Aorta (tissue), 5 donors: ENCODE measurements around the gene AURKAIP1. TPM values are rescaled to one million over a fixed set of nuclear protein-coding genes. Genes with fewer than 3 reads are reported as not detected.

Source experiments
- ATAC-seq: fragments of 200-7000 bp; cut with Tn5 transposase; one replicate; pipeline ENCODE4 v1.9.1; 2022; ENCODE audit warnings: moderate library complexity; ENCODE audit not compliant: low FRiP score
- DNase-seq, 2 donors: peaks; one replicate each; pipeline ENCODE4 v3.0.0-alpha.2; 2020
- H3K27ac ChIP-seq, 2 donors: one replicate each; pipeline ENCODE4 v1.5.1; 2013; ENCODE audit warnings: low read length in 2 of 2, mild to moderate bottlenecking in 2 of 2, moderate library complexity in 2 of 2, control low read depth in 1 of 2, inconsistent platforms in 1 of 2, low read depth in 1 of 2
- H3K27me3 ChIP-seq, 2 donors: one replicate each; pipeline ENCODE4 v1.6.1; 2013; ENCODE audit warnings: control low read depth in 1 of 2, low read length in 1 of 2, mild to moderate bottlenecking in 1 of 2, moderate library complexity in 1 of 2; ENCODE audit not compliant: insufficient read depth in 2 of 2, control insufficient read depth in 1 of 2
- H3K36me3 ChIP-seq, 2 donors: one replicate each; pipeline ENCODE4 v1.6.1; 2013; ENCODE audit warnings: control low read depth in 1 of 2, low read length in 1 of 2, mild to moderate bottlenecking in 1 of 2; ENCODE audit not compliant: insufficient read depth in 2 of 2, control insufficient read depth in 1 of 2
- H3K4me1 ChIP-seq, 2 donors: one replicate each; pipeline ENCODE4 v1.6.1; 2013; ENCODE audit warnings: low read length in 2 of 2, control low read depth in 1 of 2, mild to moderate bottlenecking in 1 of 2, moderate library complexity in 1 of 2; ENCODE audit not compliant: insufficient read depth in 2 of 2, control insufficient read depth in 1 of 2
- H3K4me3 ChIP-seq, 2 donors: one replicate each; pipeline ENCODE4 v1.5.1; 2013; ENCODE audit warnings: low read length in 2 of 2, control low read depth in 1 of 2, mild to moderate bottlenecking in 1 of 2
- H3K9me3 ChIP-seq: one replicate; pipeline ENCODE4 v1.6.1; 2013; ENCODE audit warnings: mild to moderate bottlenecking, low read length; ENCODE audit not compliant: control insufficient read depth
- WGBS, 2 donors: extraction: QIAGEN DNeasy Blood & Tissue Kit; methylation state at CpG; one replicate each; pipeline ENCODE4 v1.1.7; 2013; 5-methylcytosine and 5-hydroxymethylcytosine counted together
- intact Hi-C, 2 donors: fragments of 100-400 bp; cut with DNase I; formaldehyde crosslinking; loops; one replicate each; pipeline versions ENCODE4 v1.14.2 to v1.15.0; 2022
- polyA plus RNA-seq, 2 donors: library from polyadenylated mRNA; stranded (reverse); fragments of 200-250 nt; gene quantifications; one replicate each; pipeline ENCODE4 v1.2.3, GENCODE V29; 2013
- total RNA-seq, 2 donors: library from RNA; stranded (reverse); fragmentation: NEBNext Ultra II Directional; extraction: Animal tissue kit (Norgen Biotek cat#: 25700); gene quantifications; one replicate each; pipeline ENCODE4 v1.2.1, GENCODE V29; 2021
- donor health status: healthy with polysubstance abuse.
- donor health status: Bipolar disorder and iron deficiency.
- donor health status: DM: no; HTN: no; CAD: no.
- donor health status: DM: no; HTN: no; CAD: no.
- donor health status: DM: yes; HTN: yes; CAD: no.

AURKAIP1 gene
- total and polyA plus RNA-seq, 4 donors: 59.6 to 154 (median 92.2) TPM

DNA sequence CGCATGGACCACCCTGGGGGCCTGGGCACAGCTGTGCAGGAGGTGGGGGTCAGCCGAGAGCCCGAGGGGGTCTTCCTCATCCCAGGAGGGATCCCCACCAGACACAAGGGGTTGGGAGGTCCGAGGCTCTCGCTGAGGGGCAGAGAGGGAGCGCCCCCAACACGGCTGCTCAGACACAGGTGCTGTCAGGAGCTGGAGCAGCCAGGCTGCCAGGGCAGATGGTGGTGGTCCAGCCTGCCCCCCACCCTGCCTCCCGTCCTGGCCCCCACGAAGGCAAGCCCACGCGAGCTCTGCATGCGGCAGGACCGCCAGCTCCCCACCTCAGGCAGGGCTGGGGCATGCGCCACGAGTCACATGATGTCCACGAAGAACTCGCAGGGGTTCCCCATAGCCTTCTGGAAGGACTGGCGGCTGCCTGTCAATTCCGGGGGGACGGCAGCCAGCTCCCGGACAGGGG is 39.2 kb downstream of the AURKAIP1 start:
- ATAC-seq (no peak), DNase-seq (no peak)
- Histone ChIP-seq H3K4me3 (no peak overlapping the region), H3K9me3 (no peaks in the 10 kb centered on the region), H3K27ac (no peak overlapping the region), H3K4me1 (no peaks in the 10 kb centered on the region), H3K36me3 (no peaks in the 10 kb centered on the region), H3K27me3 (no peaks in the 10 kb centered on the region)
- intact Hi-C loops: no loop called here
- WGBS, 2 donors: 88 to 89% methylated on average over 21 of the region's 21 CpGs

DNA sequence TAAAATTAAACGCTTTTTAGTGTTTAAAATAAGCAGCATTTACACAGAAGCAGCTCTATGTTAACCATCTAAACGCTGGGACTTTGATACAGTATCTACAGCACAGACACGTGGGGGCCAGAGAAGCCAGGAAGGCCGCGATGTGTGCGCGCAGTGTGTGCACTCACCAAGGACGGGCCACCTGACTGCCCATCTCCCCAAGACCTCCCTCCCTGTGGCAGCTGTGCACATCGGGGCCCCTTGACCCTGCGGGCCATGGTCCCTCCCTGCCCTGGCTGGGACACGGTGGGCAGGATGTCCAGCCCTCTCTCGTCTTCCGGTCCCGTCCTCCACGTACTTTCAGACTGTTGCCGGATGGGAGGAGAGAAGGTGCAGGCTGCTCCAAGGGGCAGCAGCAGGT is 39.7 kb downstream of the AURKAIP1 start:
- H3K27me3 ChIP-seq: no peaks in the 10 kb centered on the region
- intact Hi-C loops: no loop called here
- DNase-seq (no peak), ATAC-seq (no peak)
- H3K4me3 ChIP-seq: no peak overlapping the region
- no peaks in the 10 kb centered on the region for H3K36me3 ChIP-seq
- 72 to 79% methylated on average over 16 of the region's 16 CpGs for WGBS, 2 donors
- H3K27ac ChIP-seq: no peak overlapping the region
- H3K4me1 ChIP-seq: no peaks in the 10 kb centered on the region
- no peaks in the 10 kb centered on the region for H3K9me3 ChIP-seq

- WGBS, 2 donors: 49 to 55% methylated on average over 10 to 11 of the region's 11 CpGs
- Histone ChIP-seq H3K27me3 (no peaks in the 10 kb centered on the region), H3K27ac (no peak overlapping the region), H3K9me3 (no peaks in the 10 kb centered on the region), H3K36me3 (no peaks in the 10 kb centered on the region), H3K4me1 (no peaks in the 10 kb centered on the region), H3K4me3 (no peak overlapping the region)
- DNase-seq: no peak
- ATAC-seq: no peak
- intact Hi-C loops: no loop called here
Measured at GRCh38 chr1:1334835-1335234, 40.2 kb downstream of the AURKAIP1 start.

DNA sequence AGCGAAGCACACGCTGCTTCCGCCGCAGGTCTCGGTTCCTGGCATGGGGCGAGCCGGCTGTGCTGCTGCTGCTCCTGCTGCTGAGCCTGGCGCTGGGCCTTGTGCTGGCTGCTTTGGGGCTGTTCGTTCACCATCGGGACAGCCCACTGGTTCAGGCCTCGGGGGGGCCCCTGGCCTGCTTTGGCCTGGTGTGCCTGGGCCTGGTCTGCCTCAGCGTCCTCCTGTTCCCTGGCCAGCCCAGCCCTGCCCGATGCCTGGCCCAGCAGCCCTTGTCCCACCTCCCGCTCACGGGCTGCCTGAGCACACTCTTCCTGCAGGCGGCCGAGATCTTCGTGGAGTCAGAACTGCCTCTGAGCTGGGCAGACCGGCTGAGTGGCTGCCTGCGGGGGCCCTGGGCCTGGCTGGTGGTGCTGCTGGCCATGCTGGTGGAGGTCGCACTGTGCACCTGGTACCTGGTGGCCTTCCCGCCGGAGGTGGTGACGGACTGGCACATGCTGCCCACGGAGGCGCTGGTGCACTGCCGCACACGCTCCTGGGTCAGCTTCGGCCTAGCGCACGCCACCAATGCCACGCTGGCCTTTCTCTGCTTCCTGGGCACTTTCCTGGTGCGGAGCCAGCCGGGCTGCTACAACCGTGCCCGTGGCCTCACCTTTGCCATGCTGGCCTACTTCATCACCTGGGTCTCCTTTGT is 41.3 kb downstream of the AURKAIP1 start:
- H3K36me3 ChIP-seq: no peaks in the 10 kb centered on the region
- H3K4me3 ChIP-seq: no peak overlapping the region
- ATAC-seq (no peak), DNase-seq (no peak)
- WGBS, 2 donors: 75 to 81% methylated on average over 36 of the region's 36 CpGs
- H3K4me1 ChIP-seq: no peaks in the 10 kb centered on the region
- no peak overlapping the region for H3K27ac ChIP-seq
- H3K9me3 ChIP-seq: no peaks in the 10 kb centered on the region
- intact Hi-C loops: no loop called here
- no peaks in the 10 kb centered on the region for H3K27me3 ChIP-seq

DNA sequence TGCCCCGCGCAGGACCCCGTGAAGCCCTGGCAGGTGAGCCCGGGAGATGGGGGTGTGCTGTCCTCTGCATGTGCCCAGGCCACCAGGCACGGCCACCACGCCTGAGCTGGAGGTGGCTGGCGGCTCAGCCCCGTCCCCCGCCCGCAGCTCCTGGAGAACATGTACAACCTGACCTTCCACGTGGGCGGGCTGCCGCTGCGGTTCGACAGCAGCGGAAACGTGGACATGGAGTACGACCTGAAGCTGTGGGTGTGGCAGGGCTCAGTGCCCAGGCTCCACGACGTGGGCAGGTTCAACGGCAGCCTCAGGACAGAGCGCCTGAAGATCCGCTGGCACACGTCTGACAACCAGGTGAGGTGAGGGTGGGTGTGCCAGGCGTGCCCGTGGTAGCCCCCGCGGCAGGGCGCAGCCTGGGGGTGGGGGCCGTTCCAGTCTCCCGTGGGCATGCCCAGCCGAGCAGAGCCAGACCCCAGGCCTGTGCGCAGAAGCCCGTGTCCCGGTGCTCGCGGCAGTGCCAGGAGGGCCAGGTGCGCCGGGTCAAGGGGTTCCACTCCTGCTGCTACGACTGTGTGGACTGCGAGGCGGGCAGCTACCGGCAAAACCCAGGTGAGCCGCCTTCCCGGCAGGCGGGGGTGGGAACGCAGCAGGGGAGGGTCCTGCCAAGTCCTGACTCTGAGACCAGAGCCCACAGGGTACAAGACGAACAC is 42.1 kb downstream of the AURKAIP1 start:
- DNase-seq (no peak), ATAC-seq (no peak)
- WGBS, 2 donors: 81 to 82% methylated on average over 38 to 48 of the region's 48 CpGs
- no peaks in the 10 kb centered on the region for H3K27me3 ChIP-seq
- intact Hi-C loops: no loop called here
- H3K36me3 ChIP-seq: no peaks in the 10 kb centered on the region
- H3K9me3 ChIP-seq: no peaks in the 10 kb centered on the region
- H3K4me3 ChIP-seq: no peak overlapping the region
- H3K27ac ChIP-seq: no peak overlapping the region
- no peaks in the 10 kb centered on the region for H3K4me1 ChIP-seq

GRCh38 chr1:1332031-1332755 is 42.8 kb downstream of the AURKAIP1 start:
- Histone ChIP-seq H3K4me1 (no peaks in the 10 kb centered on the region), H3K27ac (no peak overlapping the region), H3K36me3 (no peaks in the 10 kb centered on the region), H3K27me3 (no peaks in the 10 kb centered on the region), H3K9me3 (no peaks in the 10 kb centered on the region), H3K4me3 (no peak overlapping the region)
- DNase-seq (no peak), ATAC-seq (no peak)
- intact Hi-C loops: no loop called here
- 83 to 87% methylated on average over 57 of the region's 57 CpGs for WGBS, 2 donors

- Histone ChIP-seq H3K4me1 (no peaks in the 10 kb centered on the region), H3K27ac (no peak within 1 kb of the TSS), H3K9me3 (no peaks in the 10 kb centered on the region), H3K27me3 (no peaks in the 10 kb centered on the region), H3K4me3 (no peak within 1 kb of the TSS), H3K36me3 (no peaks in the 10 kb centered on the region)
- ATAC-seq (no peak), DNase-seq (no peak)
- intact Hi-C loops: no loop called here
- WGBS, 2 donors: 74 to 75% methylated on average over 41 of the region's 41 CpGs
Measured at GRCh38 chr1:1331068-1331965, 43.7 kb downstream of the AURKAIP1 start, which contains the start of gene TAS1R3. TAS1R3 (plus strand) TSS chr1:1331280; CDS start chr1:1331346, 66 bp downstream.

GRCh38 chr1:1330366-1331067 is 44.5 kb downstream of the AURKAIP1 start:
- no peak for DNase-seq
- Histone ChIP-seq H3K4me3 (no peak overlapping the region), H3K4me1 (no peaks in the 10 kb centered on the region), H3K27me3 (no peaks in the 10 kb centered on the region), H3K9me3 (no peaks in the 10 kb centered on the region), H3K36me3 (no peaks in the 10 kb centered on the region), H3K27ac (no peak overlapping the region)
- intact Hi-C loops: no loop called here
- no peak for ATAC-seq
- 60 to 64% methylated on average over 15 of the region's 15 CpGs for WGBS, 2 donors
